ENCODE data around the gene OS9.

GRCh38 chr12:57700317-57700716, 6.4 kb downstream of the OS9 start:
- TF ChIP-seq CTCF (IDR thresholded peaks at IDR 0.05) (no peak), POLR2A (IDR thresholded peaks at IDR 0.05) (no peak), POLR2AphosphoS5 (IDR thresholded peaks at IDR 0.05) (no peak), EP300 (IDR thresholded peaks at IDR 0.05) (no peak)

Data from sigmoid colon (tissue), 4 donors.